Liver (tissue), 9 donors: ENCODE data around the gene FAM13B. TPM values are rescaled to one million over a fixed set of nuclear protein-coding genes. Genes with fewer than 3 reads are reported as not detected.

Experiments used
- DNase-seq: peaks from one replicate; pipeline ENCODE4 v3.0.0-alpha.2; 2017; ENCODE audit warnings: low spot score
- H3K27ac ChIP-seq, 2 donors: one replicate each; pipeline ENCODE4 v1.7.0; 2013; ENCODE audit warnings: inconsistent platforms in 2 of 2, low read length in 2 of 2, control low read depth in 1 of 2, low read depth in 1 of 2, mild to moderate bottlenecking in 1 of 2
- H3K27me3 ChIP-seq, 4 donors: one replicate each; pipeline versions ENCODE4 v1.6.1 to v1.7.0; 2013; ENCODE audit warnings: low read length in 3 of 4, inconsistent platforms in 1 of 4, mild to moderate bottlenecking in 1 of 4, moderate library complexity in 1 of 4; ENCODE audit not compliant: control insufficient read depth in 4 of 4, insufficient read depth in 4 of 4
- H3K36me3 ChIP-seq, 4 donors: one replicate each; pipeline versions ENCODE4 v1.6.1 to v1.7.0; 2013; ENCODE audit warnings: low read length in 3 of 4, mild to moderate bottlenecking in 3 of 4, low read depth in 1 of 4, moderate library complexity in 1 of 4; ENCODE audit not compliant: control insufficient read depth in 4 of 4, insufficient read depth in 3 of 4
- H3K4me1 ChIP-seq, 4 donors: one replicate each; pipeline versions ENCODE4 v1.6.1 to v1.7.0; 2013; ENCODE audit warnings: low read length in 3 of 4, mild to moderate bottlenecking in 3 of 4, moderate library complexity in 1 of 4; ENCODE audit not compliant: control insufficient read depth in 4 of 4, insufficient read depth in 4 of 4
- H3K4me3 ChIP-seq, 3 donors: one replicate each; pipeline versions ENCODE4 v1.6.1 to v1.7.0; 2013; ENCODE audit warnings: low read length in 3 of 3, control low read depth in 1 of 3, low read depth in 1 of 3, mild to moderate bottlenecking in 1 of 3
- H3K9ac ChIP-seq, 2 donors: one replicate each; pipeline ENCODE4 v1.7.0; 2013; ENCODE audit warnings: low read length in 2 of 2, mild to moderate bottlenecking in 2 of 2, moderate library complexity in 2 of 2, control low read depth in 1 of 2, low read depth in 1 of 2
- H3K9me3 ChIP-seq, 4 donors: one replicate each; pipeline versions ENCODE4 v1.6.1 to v1.7.0; 2013; ENCODE audit warnings: low read length in 3 of 4; ENCODE audit not compliant: control insufficient read depth in 4 of 4
- EGR1 ChIP-seq, 2 donors: IDR thresholded peaks; 2 replicates each; pipeline ENCODE4 v1.6.1; 2016 to 2018; ENCODE audit warnings: antibody characterized with exemption in 2 of 2, low read depth in 2 of 2
- FOXA1 ChIP-seq: IDR thresholded peaks from 2 replicates; pipeline ENCODE4 v1.6.1; 2016; ENCODE audit warnings: antibody characterized with exemption
- GABPA ChIP-seq, 2 donors: IDR thresholded peaks in 1 of 2; conservative IDR thresholded peaks in 1 of 2; 2 replicates each; pipeline ENCODE4 v1.6.1; 2016; ENCODE audit warnings: antibody characterized with exemption in 2 of 2, mild to moderate bottlenecking in 1 of 2, moderate library complexity in 1 of 2
- HNF4A ChIP-seq, 2 donors: conservative IDR thresholded peaks; 2 replicates each; pipeline ENCODE4 v1.6.1; 2016; ENCODE audit warnings: antibody characterized with exemption in 2 of 2, mild to moderate bottlenecking in 2 of 2
- HNF4G ChIP-seq: IDR thresholded peaks from 2 replicates; pipeline ENCODE4 v1.6.1; 2016; ENCODE audit warnings: antibody characterized with exemption
- JUND ChIP-seq, 2 donors: IDR thresholded peaks; 2 replicates each; pipeline ENCODE4 v1.6.1; 2016; ENCODE audit warnings: antibody characterized with exemption in 2 of 2
- MAX ChIP-seq: IDR thresholded peaks from 2 replicates; pipeline ENCODE4 v1.6.1; 2016; ENCODE audit warnings: antibody characterized with exemption
- NR2F2 ChIP-seq: IDR thresholded peaks from 2 replicates; pipeline ENCODE4 v1.6.1; 2016; ENCODE audit warnings: antibody characterized with exemption
- RAD21 ChIP-seq, 2 donors: IDR thresholded peaks; 2 replicates each; pipeline ENCODE4 v1.6.1; 2016; ENCODE audit warnings: antibody characterized with exemption in 2 of 2, mild to moderate bottlenecking in 2 of 2
- SP1 ChIP-seq: IDR thresholded peaks from 2 replicates; pipeline ENCODE4 v1.6.1; 2018; ENCODE audit warnings: antibody characterized with exemption, mild to moderate bottlenecking
- TAF1 ChIP-seq: conservative IDR thresholded peaks from 2 replicates; pipeline ENCODE4 v1.6.1; 2016; ENCODE audit warnings: antibody characterized with exemption, mild to moderate bottlenecking
- YY1 ChIP-seq: IDR thresholded peaks from 2 replicates; pipeline ENCODE4 v1.6.1; 2016; ENCODE audit warnings: antibody characterized with exemption, mild to moderate bottlenecking
- ZBTB33 ChIP-seq: IDR thresholded peaks from 2 replicates; pipeline ENCODE4 v1.6.1; 2016; ENCODE audit warnings: antibody characterized with exemption
- WGBS: extraction: QIAGEN DNeasy Blood & Tissue Kit; methylation state at CpG from one replicate; pipeline ENCODE4 v1.1.7; 2013; 5-methylcytosine and 5-hydroxymethylcytosine counted together
- polyA plus RNA-seq, 2 donors: library from polyadenylated mRNA; stranded (reverse) in 1 of 2; unstranded in 1 of 2; fragments of 200-250 nt in 1 of 2; fragments of >200 nt in 1 of 2; fragmentation: Nextera tagmentation in 1 of 2; extraction: Ambion mirVana in 1 of 2; gene quantifications; one replicate each; pipeline versions ENCODE4 v1.2.1 to v1.2.3, GENCODE V29; 2013 to 2015
- total RNA-seq, 2 donors: library from RNA; depleted of rRNA; stranded (reverse); fragments of >200 nt; gene quantifications; one replicate each; pipeline ENCODE4 v1.2.3, GENCODE V29; 2014
- TF ChIP-seq, protein P1 (sequence below): IDR thresholded peaks from 2 replicates; pipeline ENCODE4 v1.6.1; 2016; ENCODE audit warnings: antibody characterized with exemption
- TF ChIP-seq, protein P2 (sequence below): IDR thresholded peaks from 2 replicates; pipeline ENCODE4 v1.6.1; 2016; ENCODE audit warnings: antibody characterized with exemption, mild to moderate bottlenecking
- TF ChIP-seq, protein P3 (sequence below): fragments of 150-350 bp; IDR thresholded peaks from 2 replicates; pipeline ENCODE4 v1.5.1; 2017; ENCODE audit warnings: improper control_type of control experiment, low read depth, low read length; ENCODE audit not compliant: missing input control
- donor health status: healthy.
- donor health status: healthy.
- donor health status: healthy.
- donor health status: healthy.
- donor health status: healthy.

Gene FAM13B
- total and polyA plus RNA-seq, 4 donors = 4.3 to 19.0 (median 10.8) TPM

GRCh38 chr5:138037907-138038633 is 5.2 kb upstream of the FAM13B start:
- Histone ChIP-seq H3K27ac (no peak overlapping the region), H3K27me3 (no peaks in the 10 kb centered on the region), H3K36me3 (no peaks in the 10 kb centered on the region), H3K9ac (no peak overlapping the region), H3K4me3 (no peak overlapping the region), H3K9me3 (no peaks in the 10 kb centered on the region), H3K4me1 (peaks cover 0 to 6% (median 4%) of the 10 kb centered on the region in 4 donors)
- WGBS = 89% methylated on average over 1 of the region's 1 CpG
- DNase-seq = no peak
- no peak for TF ChIP-seq FOXA1
- TF ChIP-seq MAX = no peak
- no peak for TF ChIP-seq YY1
- no peak for TF ChIP-seq TAF1
- TF ChIP-seq GABPA (IDR thresholded peaks at IDR 0.05 in 1 of 2, conservative IDR thresholded peaks at IDR 0.05 in 1 of 2) = no peak
- TF ChIP-seq JUND (IDR thresholded peaks at IDR 0.05) = no peak
- TF ChIP-seq EGR1 (IDR thresholded peaks at IDR 0.05; ENCODE audit: low read depth in 2 of 2) = no peak
- TF ChIP-seq, protein P1, sequence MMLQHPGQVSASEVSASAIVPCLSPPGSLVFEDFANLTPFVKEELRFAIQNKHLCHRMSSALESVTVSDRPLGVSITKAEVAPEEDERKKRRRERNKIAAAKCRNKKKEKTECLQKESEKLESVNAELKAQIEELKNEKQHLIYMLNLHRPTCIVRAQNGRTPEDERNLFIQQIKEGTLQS = no peak
- no peak for TF ChIP-seq RAD21 (IDR thresholded peaks at IDR 0.05)
- no peak for TF ChIP-seq ZBTB33
- TF ChIP-seq, protein P2, sequence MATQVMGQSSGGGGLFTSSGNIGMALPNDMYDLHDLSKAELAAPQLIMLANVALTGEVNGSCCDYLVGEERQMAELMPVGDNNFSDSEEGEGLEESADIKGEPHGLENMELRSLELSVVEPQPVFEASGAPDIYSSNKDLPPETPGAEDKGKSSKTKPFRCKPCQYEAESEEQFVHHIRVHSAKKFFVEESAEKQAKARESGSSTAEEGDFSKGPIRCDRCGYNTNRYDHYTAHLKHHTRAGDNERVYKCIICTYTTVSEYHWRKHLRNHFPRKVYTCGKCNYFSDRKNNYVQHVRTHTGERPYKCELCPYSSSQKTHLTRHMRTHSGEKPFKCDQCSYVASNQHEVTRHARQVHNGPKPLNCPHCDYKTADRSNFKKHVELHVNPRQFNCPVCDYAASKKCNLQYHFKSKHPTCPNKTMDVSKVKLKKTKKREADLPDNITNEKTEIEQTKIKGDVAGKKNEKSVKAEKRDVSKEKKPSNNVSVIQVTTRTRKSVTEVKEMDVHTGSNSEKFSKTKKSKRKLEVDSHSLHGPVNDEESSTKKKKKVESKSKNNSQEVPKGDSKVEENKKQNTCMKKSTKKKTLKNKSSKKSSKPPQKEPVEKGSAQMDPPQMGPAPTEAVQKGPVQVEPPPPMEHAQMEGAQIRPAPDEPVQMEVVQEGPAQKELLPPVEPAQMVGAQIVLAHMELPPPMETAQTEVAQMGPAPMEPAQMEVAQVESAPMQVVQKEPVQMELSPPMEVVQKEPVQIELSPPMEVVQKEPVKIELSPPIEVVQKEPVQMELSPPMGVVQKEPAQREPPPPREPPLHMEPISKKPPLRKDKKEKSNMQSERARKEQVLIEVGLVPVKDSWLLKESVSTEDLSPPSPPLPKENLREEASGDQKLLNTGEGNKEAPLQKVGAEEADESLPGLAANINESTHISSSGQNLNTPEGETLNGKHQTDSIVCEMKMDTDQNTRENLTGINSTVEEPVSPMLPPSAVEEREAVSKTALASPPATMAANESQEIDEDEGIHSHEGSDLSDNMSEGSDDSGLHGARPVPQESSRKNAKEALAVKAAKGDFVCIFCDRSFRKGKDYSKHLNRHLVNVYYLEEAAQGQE = no peak
- TF ChIP-seq NR2F2 = no peak
- TF ChIP-seq HNF4A (conservative IDR thresholded peaks at IDR 0.05) = no peak
- no peak for TF ChIP-seq SP1
- no peak for TF ChIP-seq HNF4G

GRCh38 chr5:138037271-138037670 is 4.4 kb upstream of the FAM13B start:
- TF ChIP-seq FOXA1 (no peak), EGR1 (IDR thresholded peaks at IDR 0.05; ENCODE audit: low read depth in 2 of 2) (no peak), TAF1 (no peak), ZBTB33 (no peak), GABPA (IDR thresholded peaks at IDR 0.05 in 1 of 2, conservative IDR thresholded peaks at IDR 0.05 in 1 of 2) (no peak), JUND (IDR thresholded peaks at IDR 0.05) (no peak)
- TF ChIP-seq, protein P3, sequence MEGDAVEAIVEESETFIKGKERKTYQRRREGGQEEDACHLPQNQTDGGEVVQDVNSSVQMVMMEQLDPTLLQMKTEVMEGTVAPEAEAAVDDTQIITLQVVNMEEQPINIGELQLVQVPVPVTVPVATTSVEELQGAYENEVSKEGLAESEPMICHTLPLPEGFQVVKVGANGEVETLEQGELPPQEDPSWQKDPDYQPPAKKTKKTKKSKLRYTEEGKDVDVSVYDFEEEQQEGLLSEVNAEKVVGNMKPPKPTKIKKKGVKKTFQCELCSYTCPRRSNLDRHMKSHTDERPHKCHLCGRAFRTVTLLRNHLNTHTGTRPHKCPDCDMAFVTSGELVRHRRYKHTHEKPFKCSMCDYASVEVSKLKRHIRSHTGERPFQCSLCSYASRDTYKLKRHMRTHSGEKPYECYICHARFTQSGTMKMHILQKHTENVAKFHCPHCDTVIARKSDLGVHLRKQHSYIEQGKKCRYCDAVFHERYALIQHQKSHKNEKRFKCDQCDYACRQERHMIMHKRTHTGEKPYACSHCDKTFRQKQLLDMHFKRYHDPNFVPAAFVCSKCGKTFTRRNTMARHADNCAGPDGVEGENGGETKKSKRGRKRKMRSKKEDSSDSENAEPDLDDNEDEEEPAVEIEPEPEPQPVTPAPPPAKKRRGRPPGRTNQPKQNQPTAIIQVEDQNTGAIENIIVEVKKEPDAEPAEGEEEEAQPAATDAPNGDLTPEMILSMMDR = no peak
- TF ChIP-seq, protein P2 = no peak
- TF ChIP-seq, protein P1 = no peak
- Histone ChIP-seq H3K9ac (no peak overlapping the region), H3K9me3 (no peaks in the 10 kb centered on the region), H3K27me3 (no peaks in the 10 kb centered on the region), H3K4me1 (peaks cover 0 to 6% (median 4%) of the 10 kb centered on the region in 4 donors), H3K27ac (no peak overlapping the region), H3K36me3 (no peaks in the 10 kb centered on the region), H3K4me3 (no peak overlapping the region)
- no peak for DNase-seq
